B cell (primary cell): ENCODE results near the gene PIGM. TPM values are rescaled to one million over a fixed set of nuclear protein-coding genes. Genes with fewer than 3 reads are reported as not detected.

ENCODE experiments used
- ATAC-seq: fragments of 200-7000 bp; cut with Tn5 transposase; one replicate; pipeline ENCODE4 v1.10.0; 2021; ENCODE audit warnings: low read depth, mild to moderate bottlenecking, moderate number of reproducible peaks, moderate library complexity
- CTCF ChIA-PET: fragments of 350-600 bp; sonication (Branson Sonifier 250); formaldehyde crosslinking; loops from one replicate; lab custom pipeline; 2021; ENCODE audit warnings: antibody characterized with exemption, inconsistent platforms; lab: Charles Lee
- POLR2A ChIA-PET: fragments of 350-600 bp; sonication (Branson Sonifier 250); formaldehyde crosslinking; loops from one replicate; lab custom pipeline; 2021; ENCODE audit warnings: antibody characterized with exemption; lab: Charles Lee
- DNase-seq: peaks from one replicate; pipeline ENCODE4 v3.0.0; 2013
- H2AFZ ChIP-seq: 2 replicates; pipeline ENCODE4 v1.6.1; 2012; ENCODE audit warnings: mild to moderate bottlenecking, low read depth, low read length; ENCODE audit not compliant: insufficient read depth, poor library complexity, severe bottlenecking
- H3K27ac ChIP-seq, 2 donors: 1 replicate in 1 of 2; 2 replicates in 1 of 2; pipeline ENCODE4 v1.5.1; 2012 to 2013; ENCODE audit warnings: low read length in 2 of 2, mild to moderate bottlenecking in 2 of 2, moderate library complexity in 1 of 2
- H3K27me3 ChIP-seq, 4 experiments: fragments of 200-600 bp in 1 of 4; sonication (generic) in 1 of 4; replicated peaks in 1 of 4; 1 replicate in 2 of 4; 2 replicates in 2 of 4; pipeline versions ENCODE4 v1.6.1 to v1.7.0; 2013 to 2016; ENCODE audit warnings: low read length in 3 of 4, mild to moderate bottlenecking in 2 of 4, mixed read lengths in 1 of 4, moderate library complexity in 1 of 4; ENCODE audit not compliant: insufficient read depth in 4 of 4, control insufficient read depth in 3 of 4; ENCODE audit errors: control extremely low read depth in 1 of 4
- H3K36me3 ChIP-seq, 2 experiments: replicated peaks in 1 of 2; 1 replicate in 1 of 2; 2 replicates in 1 of 2; pipeline versions ENCODE4 v1.6.1 to v1.7.1; 2013; ENCODE audit warnings: low read length in 1 of 2; ENCODE audit not compliant: insufficient read depth in 2 of 2, control insufficient read depth in 1 of 2; ENCODE audit errors: control extremely low read depth in 1 of 2, extremely low read depth in 1 of 2
- H3K4me1 ChIP-seq, 2 donors: fragments of 200-600 bp in 1 of 2; sonication (generic) in 1 of 2; 1 replicate in 1 of 2; 2 replicates in 1 of 2; pipeline versions ENCODE4 v1.5.1 to v1.6.1; 2013 to 2017; ENCODE audit warnings: low read length in 2 of 2; ENCODE audit not compliant: control insufficient read depth in 2 of 2, insufficient read depth in 2 of 2
- H3K4me2 ChIP-seq: replicated peaks from 2 replicates; pipeline ENCODE3; 2012; ENCODE audit warnings: mild to moderate bottlenecking, low read depth, low read length; ENCODE audit not compliant: poor library complexity, severe bottlenecking
- H3K4me3 ChIP-seq, 5 experiments: fragments of 200-600 bp in 1 of 5; sonication (generic) in 1 of 5; 1 replicate in 3 of 5; 2 replicates in 2 of 5; pipeline versions ENCODE4 v1.5.1 to v1.7.0; 2011 to 2016; ENCODE audit warnings: low read length in 4 of 5, mild to moderate bottlenecking in 4 of 5, low read depth in 2 of 5, control low read depth in 1 of 5, moderate library complexity in 1 of 5; ENCODE audit not compliant: insufficient read depth in 1 of 5; ENCODE audit errors: control extremely low read depth in 1 of 5, extremely low read depth in 1 of 5
- H3K79me2 ChIP-seq: fragments of 200-600 bp; sonication (generic); one replicate; pipeline ENCODE4 v1.6.0; 2016; ENCODE audit warnings: low read length; ENCODE audit not compliant: control insufficient read depth, insufficient read depth
- H3K9ac ChIP-seq: fragments of 200-600 bp; sonication (generic); 2 replicates; pipeline ENCODE4 v1.6.1; 2017; ENCODE audit warnings: mild to moderate bottlenecking, low read length, moderate library complexity
- H3K9me3 ChIP-seq, 3 donors: one replicate each; pipeline versions ENCODE4 v1.6.1 to v1.7.1; 2013; ENCODE audit warnings: low read length in 2 of 3; ENCODE audit not compliant: control insufficient read depth in 2 of 3, insufficient read depth in 1 of 3; ENCODE audit errors: control extremely low read depth in 1 of 3
- H4K20me1 ChIP-seq: 2 replicates; pipeline ENCODE4 v1.6.0; 2012; ENCODE audit warnings: mild to moderate bottlenecking, low read length; ENCODE audit not compliant: insufficient read depth, control insufficient read depth, poor library complexity, severe bottlenecking
- H3K27ac Mint-ChIP-seq: one replicate; pipeline ENCODE4 v1.8.0; 2021; ENCODE audit warnings: mixed read lengths
- H3K27me3 Mint-ChIP-seq: one replicate; pipeline ENCODE4 v1.8.0; 2021; ENCODE audit warnings: mixed read lengths
- H3K4me1 Mint-ChIP-seq: one replicate; pipeline ENCODE4 v1.8.0; 2021; ENCODE audit warnings: mixed read lengths
- H3K4me3 Mint-ChIP-seq: one replicate; pipeline ENCODE4 v1.8.0; 2021; ENCODE audit warnings: mixed read lengths
- H3K9me3 Mint-ChIP-seq: one replicate; pipeline ENCODE4 v1.8.0; 2022; ENCODE audit warnings: mixed read lengths; ENCODE audit not compliant: insufficient read depth
- EZH2 ChIP-seq: IDR thresholded peaks from 2 replicates; pipeline ENCODE4 v1.6.1; 2012; ENCODE audit warnings: borderline replicate concordance, low read depth, mild to moderate bottlenecking, moderate library complexity, low read length; ENCODE audit not compliant: insufficient read depth, poor library complexity, severe bottlenecking
- WGBS: methylation state at CpG from one replicate; pipeline ENCODE4 v1.1.5; 2013; ENCODE audit warnings: missing lambda C conversion rate; ENCODE audit not compliant: insufficient coverage; 5-methylcytosine and 5-hydroxymethylcytosine counted together
- intact Hi-C: fragments of 100-400 bp; cut with micrococcal nuclease; formaldehyde crosslinking; loops from one replicate; pipeline ENCODE4 v1.10.0; 2022
- polyA plus RNA-seq: library from polyadenylated mRNA; depleted of rRNA; stranded (reverse); fragments of >200 nt; gene quantifications from 2 replicates; pipeline ENCODE4 v1.2.3, GENCODE V29; 2012
- total RNA-seq, 2 donors: library from RNA; stranded (reverse); fragments of 120-200 nt in 1 of 2; gene quantifications; 1 replicate in 1 of 2; 2 replicates in 1 of 2; pipeline versions ENCODE4 v1.2.3 to v1.2.4, GENCODE V29; 2013 to 2022
- TF ChIP-seq, protein P1 (sequence below): fragments of 200-600 bp; IDR thresholded peaks from one replicate; pipeline ENCODE4 v1.8.0; 2022; ENCODE audit warnings: antibody characterized with exemption, mild to moderate bottlenecking

Gene PIGM
- total and polyA plus RNA-seq, 2 donors (not counting 1 experiment from before 2014, with no cell fraction given), result 1.4 to 7.4 TPM

GRCh38 chr1:159992161-159992560, 39.6 kb downstream of the PIGM start:
- Histone ChIP-seq H2AFZ (no peak overlapping the region), H3K4me3 (no peak overlapping the region), H3K9ac (no peak overlapping the region), H3K4me2 (no peak overlapping the region), H3K27me3 (peaks cover 0 to 15% (median 9%) of the 10 kb centered on the region in 4 experiments), H3K4me1 (no peaks in the 10 kb centered on the region), H3K79me2 (no peaks in the 10 kb centered on the region), H3K36me3 (no peaks in the 10 kb centered on the region), H3K27ac (no peak overlapping the region), H3K9me3 (peaks cover 0 to 1% (median 0%) of the 10 kb centered on the region in 3 donors), H4K20me1 (no peaks in the 10 kb centered on the region)
- CTCF ChIA-PET, result interaction anchor here (1.0 to 2.2 kb wide), 2 partner anchors 15 to 99 kb away, joined by 4 to 10 read pairs; no protein-coding TSS in a partner anchor
- intact Hi-C loops, result no loop called here
- DNase-seq (no peak), ATAC-seq (no peak)
- POLR2A ChIA-PET, result no interaction called here
- TF ChIP-seq, protein P1, sequence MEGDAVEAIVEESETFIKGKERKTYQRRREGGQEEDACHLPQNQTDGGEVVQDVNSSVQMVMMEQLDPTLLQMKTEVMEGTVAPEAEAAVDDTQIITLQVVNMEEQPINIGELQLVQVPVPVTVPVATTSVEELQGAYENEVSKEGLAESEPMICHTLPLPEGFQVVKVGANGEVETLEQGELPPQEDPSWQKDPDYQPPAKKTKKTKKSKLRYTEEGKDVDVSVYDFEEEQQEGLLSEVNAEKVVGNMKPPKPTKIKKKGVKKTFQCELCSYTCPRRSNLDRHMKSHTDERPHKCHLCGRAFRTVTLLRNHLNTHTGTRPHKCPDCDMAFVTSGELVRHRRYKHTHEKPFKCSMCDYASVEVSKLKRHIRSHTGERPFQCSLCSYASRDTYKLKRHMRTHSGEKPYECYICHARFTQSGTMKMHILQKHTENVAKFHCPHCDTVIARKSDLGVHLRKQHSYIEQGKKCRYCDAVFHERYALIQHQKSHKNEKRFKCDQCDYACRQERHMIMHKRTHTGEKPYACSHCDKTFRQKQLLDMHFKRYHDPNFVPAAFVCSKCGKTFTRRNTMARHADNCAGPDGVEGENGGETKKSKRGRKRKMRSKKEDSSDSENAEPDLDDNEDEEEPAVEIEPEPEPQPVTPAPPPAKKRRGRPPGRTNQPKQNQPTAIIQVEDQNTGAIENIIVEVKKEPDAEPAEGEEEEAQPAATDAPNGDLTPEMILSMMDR, result no peak
- TF ChIP-seq EZH2, result no peak
- no CpG with 5 or more reads among the region's 1 CpG for WGBS
- peaks cover 38% of the 10 kb centered on the region for H3K27me3 Mint-ChIP-seq
- peaks cover 5% of the 10 kb centered on the region for H3K4me1 Mint-ChIP-seq
- no peak overlapping the region for H3K4me3 Mint-ChIP-seq
- H3K27ac Mint-ChIP-seq, result no peak overlapping the region
- no peaks in the 10 kb centered on the region for H3K9me3 Mint-ChIP-seq

GRCh38 chr1:159991513-159991912, 40.3 kb downstream of the PIGM start:
- H3K4me3 Mint-ChIP-seq, result no peak overlapping the region
- H3K9ac ChIP-seq, result no peak overlapping the region
- no peak overlapping the region for H2AFZ ChIP-seq
- H3K9me3 ChIP-seq, result peaks cover 0 to 1% (median 0%) of the 10 kb centered on the region in 3 donors
- H3K4me3 ChIP-seq, result no peak overlapping the region
- H3K27me3 Mint-ChIP-seq, result peaks cover 41% of the 10 kb centered on the region
- no peak for TF ChIP-seq EZH2
- TF ChIP-seq, protein P1, result no peak
- peak; percentile 10 for ATAC-seq
- no peaks in the 10 kb centered on the region for H3K36me3 ChIP-seq
- H3K4me2 ChIP-seq, result no peak overlapping the region
- peaks cover 0 to 14% (median 9%) of the 10 kb centered on the region in 4 experiments for H3K27me3 ChIP-seq
- H3K4me1 ChIP-seq, result no peaks in the 10 kb centered on the region
- H4K20me1 ChIP-seq, result no peaks in the 10 kb centered on the region
- 49% methylated on average over 4 of the region's 4 CpGs for whole genome bisulfite sequencing
- no peaks in the 10 kb centered on the region for H3K79me2 ChIP-seq
- ChIA-PET POLR2A (no interaction called here), CTCF (interaction anchor here (0.6 to 2.2 kb wide), 3 partner anchors 16 to 99 kb away, joined by 3 to 10 read pairs (median 4); no protein-coding TSS in a partner anchor)
- no peaks in the 10 kb centered on the region for H3K9me3 Mint-ChIP-seq
- DNase-seq, result no peak
- H3K27ac ChIP-seq, result no peak overlapping the region
- intact Hi-C loops, result no loop called here
- H3K27ac Mint-ChIP-seq, result no peak overlapping the region
- H3K4me1 Mint-ChIP-seq, result peaks cover 5% of the 10 kb centered on the region
